NCI-H774 (cell line): ENCODE data around the gene NFATC2.
"Not testable (repeated sequence)": the region's sequence is repeated elsewhere in the genome, so short reads cannot be mapped to it uniquely, and the experiment has no call there.

Experiments used
- DNase-seq: peaks from one replicate; lab custom pipeline; 2025; lab: John Stamatoyannopoulos, UW

NFATC2 gene

GRCh38 chr20:51567622-51568021, 25.1 kb upstream of the NFATC2 start:
- DNase-seq, result no peak

GRCh38 chr20:51566594-51566993, 24.1 kb upstream of the NFATC2 start:
- no peak for DNase-seq

- no peak for DNase-seq
Observed at GRCh38 chr20:51565298-51566144, 23.0 kb upstream of the NFATC2 start.

GRCh38 chr20:51563486-51564332, 21.2 kb upstream of the NFATC2 start:
- no peak for DNase-seq

GRCh38 chr20:51563174-51563485, 20.6 kb upstream of the NFATC2 start:
- no peak for DNase-seq

GRCh38 chr20:51562332-51563173, 20.0 kb upstream of the NFATC2 start:
- DNase-seq, result no peak

GRCh38 chr20:51562027-51562331, 19.5 kb upstream of the NFATC2 start:
- DNase-seq, result no peak

GRCh38 chr20:51560550-51561307, 18.2 kb upstream of the NFATC2 start:
- no peak for DNase-seq

GRCh38 chr20:51560042-51560441, 17.5 kb upstream of the NFATC2 start:
- DNase-seq, result no peak

- no peak for DNase-seq
Observed at GRCh38 chr20:51554538-51555165, 12.1 kb upstream of the NFATC2 start.

- no peak for DNase-seq
Observed at GRCh38 chr20:51553897-51554486, 11.5 kb upstream of the NFATC2 start.

GRCh38 chr20:51551186-51551585, 8.7 kb upstream of the NFATC2 start:
- DNase-seq, result no peak

- no peak for DNase-seq
Observed at GRCh38 chr20:51549474-51549873, 7.0 kb upstream of the NFATC2 start.

- DNase-seq, result no peak
Observed at GRCh38 chr20:51547951-51548350, 5.4 kb upstream of the NFATC2 start.

- DNase-seq, result no peak
Observed at GRCh38 chr20:51545515-51545914, 3.0 kb upstream of the NFATC2 start.

GRCh38 chr20:51543422-51543788, 886 bp upstream of the NFATC2 start:
- DNase-seq, result no peak

- DNase-seq, result no peak
Observed at GRCh38 chr20:51542033-51542570, 417 bp downstream of the NFATC2 start.

- DNase-seq, result peak; percentile 20
Observed at GRCh38 chr20:51541189-51542032, 1.1 kb downstream of the NFATC2 start.

GRCh38 chr20:51540580-51540979, 1.9 kb downstream of the NFATC2 start:
- DNase-seq, result no peak

GRCh38 chr20:51540074-51540473, 2.4 kb downstream of the NFATC2 start:
- DNase-seq, result not testable (repeated sequence)
